CD4-positive, alpha-beta memory T cell (primary cell): ENCODE data around the gene IFT43. TPM values are rescaled to one million over a fixed set of nuclear protein-coding genes. Genes with fewer than 3 reads are reported as not detected.
"Not testable (repeated sequence)": the region's sequence is repeated elsewhere in the genome, so short reads cannot be mapped to it uniquely, and the experiment has no call there.

ENCODE experiments used
- CTCF ChIA-PET: fragments of 350-600 bp; sonication (Branson Sonifier 250); formaldehyde crosslinking; loops from one replicate; lab custom pipeline; 2021; ENCODE audit warnings: inconsistent platforms; ENCODE audit not compliant: partially characterized antibody; lab: Charles Lee
- POLR2A ChIA-PET: fragments of 350-600 bp; sonication (Branson Sonifier 250); formaldehyde crosslinking; loops from one replicate; lab custom pipeline; 2021; ENCODE audit not compliant: partially characterized antibody; lab: Charles Lee
- DNase-seq, 5 donors: peaks; one replicate each; pipeline versions ENCODE4 v3.0.0 to v3.0.0-alpha.2; 2020 to 2022; ENCODE audit warnings: mixed read lengths in 1 of 5
- H3K27ac ChIP-seq: one replicate; pipeline ENCODE4 v1.7.0; 2013; ENCODE audit warnings: low read depth, low read length
- H3K27me3 ChIP-seq: 2 replicates; pipeline ENCODE4 v1.7.0; 2013; ENCODE audit warnings: mild to moderate bottlenecking, low read length, moderate library complexity; ENCODE audit not compliant: insufficient read depth
- H3K36me3 ChIP-seq: 2 replicates; pipeline ENCODE4 v1.7.0; 2013; ENCODE audit warnings: mild to moderate bottlenecking, low read length, moderate library complexity; ENCODE audit not compliant: insufficient read depth
- H3K4me1 ChIP-seq: 2 replicates; pipeline ENCODE4 v1.7.0; 2013; ENCODE audit warnings: mild to moderate bottlenecking, low read length, moderate library complexity; ENCODE audit not compliant: insufficient read depth
- H3K4me3 ChIP-seq, 2 donors: one replicate each; pipeline ENCODE4 v1.7.0; 2013; ENCODE audit warnings: low read length in 2 of 2, mild to moderate bottlenecking in 1 of 2
- H3K9me3 ChIP-seq, 2 donors: one replicate each; pipeline ENCODE4 v1.7.0; 2013; ENCODE audit warnings: low read length in 2 of 2, control low read depth in 1 of 2; ENCODE audit not compliant: control insufficient read depth in 1 of 2
- H3K27ac Mint-ChIP-seq, 7 donors: one replicate each; pipeline ENCODE4 v1.8.0; 2020 to 2021; ENCODE audit warnings: mixed read lengths in 7 of 7, mild to moderate bottlenecking in 6 of 7, inconsistent platforms in 3 of 7, moderate library complexity in 3 of 7
- H3K27me3 Mint-ChIP-seq, 2 donors: one replicate each; pipeline ENCODE4 v1.8.0; 2020 to 2021; ENCODE audit warnings: mixed read lengths in 2 of 2
- H3K36me3 Mint-ChIP-seq, 2 donors: one replicate each; pipeline ENCODE4 v1.8.0; 2020 to 2021; ENCODE audit warnings: mixed read lengths in 2 of 2, inconsistent platforms in 1 of 2, mild to moderate bottlenecking in 1 of 2
- H3K4me1 Mint-ChIP-seq, 4 donors: one replicate each; pipeline ENCODE4 v1.8.0; 2020 to 2021; ENCODE audit warnings: mixed read lengths in 4 of 4, mild to moderate bottlenecking in 1 of 4
- H3K4me3 Mint-ChIP-seq, 8 donors: one replicate each; pipeline ENCODE4 v1.8.0; 2020 to 2021; ENCODE audit warnings: mixed read lengths in 8 of 8, mild to moderate bottlenecking in 7 of 8, moderate library complexity in 6 of 8, inconsistent platforms in 3 of 8
- H3K9me3 Mint-ChIP-seq, 8 donors: one replicate each; pipeline ENCODE4 v1.8.0; 2020 to 2021; ENCODE audit warnings: mixed read lengths in 8 of 8, mild to moderate bottlenecking in 5 of 8, inconsistent platforms in 3 of 8, moderate library complexity in 1 of 8
- intact Hi-C: fragments of 100-400 bp; cut with micrococcal nuclease; formaldehyde crosslinking; loops from one replicate; pipeline ENCODE4 v1.15.1; 2023
- polyA plus RNA-seq, 2 donors: library from polyadenylated mRNA; unstranded; fragments of 300-500 nt; fragmentation: Illumina TruSeq; gene quantifications; one replicate each; pipeline ENCODE4 v1.2.3, GENCODE V29; 2021
- total RNA-seq, 2 experiments: library from RNA; stranded (reverse); gene quantifications; one replicate each; pipeline ENCODE4 v1.2.3, GENCODE V29; 2021

Gene IFT43
- total and polyA plus RNA-seq, 4 experiments from 2014 or later = 10.5 to 30.7 (median 12.5) TPM

- H3K27me3 Mint-ChIP-seq, intact Hi-C loops, H3K27me3 ChIP-seq, H3K27ac ChIP-seq, H3K36me3 ChIP-seq, H3K4me1 ChIP-seq, H3K27ac Mint-ChIP-seq, H3K4me3 Mint-ChIP-seq, DNase-seq, H3K4me1 Mint-ChIP-seq, POLR2A ChIA-PET, H3K4me3 ChIP-seq, H3K9me3 ChIP-seq: not testable (repeated sequence)
- CTCF ChIA-PET = interaction anchor here (0.6 to 1.1 kb wide), 3 partner anchors 18 to 103 kb away, joined by 3 to 4 read pairs (median 3); no protein-coding TSS in a partner anchor
- Mint-ChIP-seq H3K36me3 (peaks cover 65 to 75% of the 10 kb centered on the region in 2 donors), H3K9me3 (peaks cover 4 to 10% (median 8%) of the 10 kb centered on the region in 8 donors)
Observed at GRCh38 chr14:76009627-76010026, 24.1 kb downstream of the IFT43 start.

GRCh38 chr14:76011930-76012329 is 26.4 kb downstream of the IFT43 start:
- Mint-ChIP-seq H3K9me3 (peaks cover 0 to 2% (median 0%) of the 10 kb centered on the region in 8 donors), H3K27me3 (no peaks in the 10 kb centered on the region), H3K4me1 (peaks cover 0 to 1% (median 0%) of the 10 kb centered on the region in 4 donors), H3K36me3 (peaks cover 68 to 79% of the 10 kb centered on the region in 2 donors), H3K4me3 (no peak overlapping the region), H3K27ac (no peak overlapping the region)
- intact Hi-C loops = no loop called here
- Histone ChIP-seq H3K4me1 (no peaks in the 10 kb centered on the region), H3K27me3 (no peaks in the 10 kb centered on the region), H3K4me3 (no peak overlapping the region), H3K27ac (no peak overlapping the region), H3K9me3 (no peaks in the 10 kb centered on the region), H3K36me3 (peaks cover 3% of the 10 kb centered on the region)
- POLR2A ChIA-PET = no interaction called here
- CTCF ChIA-PET = no interaction called here
- DNase-seq = no peak

GRCh38 chr14:76012354-76012753 is 26.8 kb downstream of the IFT43 start:
- Mint-ChIP-seq H3K36me3 (peaks cover 68 to 79% of the 10 kb centered on the region in 2 donors), H3K27ac (no peak overlapping the region), H3K9me3 (peaks cover 0 to 7% (median 3%) of the 10 kb centered on the region in 8 donors), H3K4me1 (peaks cover 0 to 1% (median 0%) of the 10 kb centered on the region in 4 donors), H3K27me3 (no peaks in the 10 kb centered on the region), H3K4me3 (no peak overlapping the region)
- CTCF ChIA-PET = no interaction called here
- no peaks in the 10 kb centered on the region for H3K4me1 ChIP-seq
- DNase-seq = no peak
- peaks cover 3% of the 10 kb centered on the region for H3K36me3 ChIP-seq
- intact Hi-C loops = no loop called here
- no peak overlapping the region for H3K4me3 ChIP-seq
- H3K27ac ChIP-seq = no peak overlapping the region
- no peaks in the 10 kb centered on the region for H3K9me3 ChIP-seq
- no peaks in the 10 kb centered on the region for H3K27me3 ChIP-seq
- POLR2A ChIA-PET = no interaction called here

GRCh38 chr14:76015191-76015590 is 29.6 kb downstream of the IFT43 start:
- Histone ChIP-seq H3K27me3 (no peaks in the 10 kb centered on the region), H3K27ac (no peak overlapping the region), H3K4me1 (no peaks in the 10 kb centered on the region), H3K4me3 (no peak overlapping the region), H3K36me3 (peaks cover 3% of the 10 kb centered on the region), H3K9me3 (peaks cover 0 to 9% of the 10 kb centered on the region in 2 donors)
- ChIA-PET POLR2A (no interaction called here), CTCF (interaction anchor here (0.7 to 0.8 kb wide), 2 partner anchors 9 to 636 kb away, joined by 3 read pairs; no protein-coding TSS in a partner anchor)
- H3K27me3 Mint-ChIP-seq = no peaks in the 10 kb centered on the region
- no peak overlapping the region for H3K27ac Mint-ChIP-seq
- intact Hi-C loops = no loop called here
- peaks cover 7 to 31% (median 17%) of the 10 kb centered on the region in 8 donors for H3K9me3 Mint-ChIP-seq
- peaks cover 0 to 1% (median 0%) of the 10 kb centered on the region in 4 donors for H3K4me1 Mint-ChIP-seq
- no peak overlapping the region for H3K4me3 Mint-ChIP-seq
- peaks cover 77 to 95% of the 10 kb centered on the region in 2 donors for H3K36me3 Mint-ChIP-seq
- no peak for DNase-seq

GRCh38 chr14:76015668-76016067 is 30.1 kb downstream of the IFT43 start:
- Mint-ChIP-seq H3K27ac (no peak overlapping the region), H3K4me1 (peaks cover 0 to 1% (median 0%) of the 10 kb centered on the region in 4 donors), H3K27me3 (no peaks in the 10 kb centered on the region), H3K9me3 (peaks cover 7 to 34% (median 20%) of the 10 kb centered on the region in 8 donors), H3K36me3 (peaks cover 81 to 98% of the 10 kb centered on the region in 2 donors), H3K4me3 (no peak overlapping the region)
- Histone ChIP-seq H3K27ac (no peak overlapping the region), H3K27me3 (no peaks in the 10 kb centered on the region), H3K36me3 (peaks cover 3% of the 10 kb centered on the region), H3K4me3 (no peak overlapping the region), H3K9me3 (peaks cover 0 to 9% of the 10 kb centered on the region in 2 donors), H3K4me1 (no peaks in the 10 kb centered on the region)
- ChIA-PET POLR2A (no interaction called here), CTCF (interaction anchor here (0.7 kb wide), 1 partner anchor 9 kb away, joined by 3 read pairs; no protein-coding TSS in a partner anchor)
- no peak for DNase-seq
- intact Hi-C loops = no loop called here

DNA sequence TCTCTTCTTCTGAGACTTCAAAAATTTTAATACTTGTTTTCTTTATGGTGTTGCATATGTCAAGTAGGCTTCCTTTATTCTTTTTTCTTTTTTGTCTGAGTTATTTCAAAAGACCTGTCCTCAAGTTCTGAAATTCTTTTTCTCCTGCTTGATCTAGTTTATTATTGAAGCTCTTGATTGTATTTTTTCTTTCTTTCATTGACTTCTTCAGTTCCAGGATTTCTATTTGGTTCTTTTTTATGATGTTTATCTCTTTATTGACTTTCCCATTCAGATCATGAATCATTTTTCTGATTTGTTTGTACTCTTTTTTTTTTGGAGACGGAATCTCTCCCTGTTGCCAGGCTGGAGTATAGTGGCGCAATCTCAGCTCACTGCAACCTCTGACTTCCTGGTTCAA is 34.1 kb downstream of the IFT43 start:
- DNase-seq = no peak
- Mint-ChIP-seq H3K4me1 (no peaks in the 10 kb centered on the region), H3K4me3 (no peak overlapping the region), H3K27ac (peak overlapping the region in 1 of 7 donors; percentile 26), H3K27me3 (no peaks in the 10 kb centered on the region), H3K9me3 (peaks cover 5 to 34% (median 20%) of the 10 kb centered on the region in 8 donors), H3K36me3 (peaks cover 74 to 78% of the 10 kb centered on the region in 2 donors)
- Histone ChIP-seq H3K9me3 (peaks cover 0 to 9% of the 10 kb centered on the region in 2 donors), H3K4me1 (no peaks in the 10 kb centered on the region), H3K27ac (no peak overlapping the region), H3K4me3 (no peak overlapping the region), H3K36me3 (no peaks in the 10 kb centered on the region), H3K27me3 (no peaks in the 10 kb centered on the region)
- CTCF ChIA-PET = interaction anchor here (0.8 kb wide), 1 partner anchor 9 kb away, joined by 3 read pairs; no protein-coding TSS in a partner anchor
- POLR2A ChIA-PET = no interaction called here
- intact Hi-C loops = no loop called here

DNA sequence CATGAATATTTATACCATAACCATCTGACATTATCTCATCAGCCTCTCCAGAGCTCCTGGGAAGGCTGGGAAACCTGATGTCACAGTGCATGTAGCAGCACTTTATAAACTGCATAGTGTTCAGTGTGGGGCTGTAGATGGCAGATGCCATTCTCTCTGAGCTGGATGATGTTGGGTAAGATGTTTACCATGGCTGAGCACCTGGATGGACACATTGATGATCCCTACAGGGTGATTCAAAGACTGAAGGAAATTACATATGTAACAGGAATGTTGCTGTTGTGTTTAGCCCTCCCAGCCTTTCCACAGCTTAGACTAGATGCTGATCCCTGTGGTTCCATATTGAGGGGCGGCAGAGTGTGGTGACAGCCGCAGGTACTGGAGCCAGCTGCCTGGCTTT is 37.4 kb downstream of the IFT43 start:
- H3K27ac Mint-ChIP-seq = no peak overlapping the region
- Histone ChIP-seq H3K4me3 (no peak overlapping the region), H3K27me3 (no peaks in the 10 kb centered on the region), H3K9me3 (peaks cover 0 to 9% of the 10 kb centered on the region in 2 donors), H3K36me3 (no peaks in the 10 kb centered on the region), H3K4me1 (no peaks in the 10 kb centered on the region), H3K27ac (no peak overlapping the region)
- H3K9me3 Mint-ChIP-seq = peaks cover 0 to 25% (median 18%) of the 10 kb centered on the region in 8 donors
- intact Hi-C loops = no loop called here
- no peak for DNase-seq
- no peaks in the 10 kb centered on the region for H3K27me3 Mint-ChIP-seq
- peaks cover 54 to 55% of the 10 kb centered on the region in 2 donors for H3K36me3 Mint-ChIP-seq
- ChIA-PET CTCF (no interaction called here), POLR2A (no interaction called here)
- H3K4me1 Mint-ChIP-seq = no peaks in the 10 kb centered on the region
- H3K4me3 Mint-ChIP-seq = no peak overlapping the region
